ENCODE measurements around the gene TBPL1.

- TF ChIP-seq ZNF121 (CRISPR knock-in tag; IDR thresholded peaks at IDR 0.05) (no peak), CTCF (CRISPR knock-in tag; IDR thresholded peaks at IDR 0.05) (no peak), NFAT5 (CRISPR knock-in tag; IDR thresholded peaks at IDR 0.05) (no peak), ELF4 (CRISPR knock-in tag; IDR thresholded peaks at IDR 0.05; ENCODE audit: borderline replicate concordance) (no peak), ZNF136 (CRISPR knock-in tag; IDR thresholded peaks at IDR 0.05; ENCODE audit: low read depth) (no peak), ESRRA (CRISPR knock-in tag; IDR thresholded peaks at IDR 0.05; ENCODE audit: low read depth) (no peak), POLR2A (IDR thresholded peaks at IDR 0.05; ENCODE audit: insufficient read depth in 1 of 2, low read depth in 2 of 2, low read length in 2 of 2) (no peak), E2F1 (CRISPR knock-in tag; IDR thresholded peaks at IDR 0.05) (no peak), ARID3A (IDR thresholded peaks at IDR 0.05; ENCODE audit: low read depth, low read length) (no peak), SAFB2 (CRISPR knock-in tag; IDR thresholded peaks at IDR 0.05; ENCODE audit: borderline replicate concordance, low read depth) (no peak)
Measured at GRCh38 chr6:133983099-133983939, 30.3 kb downstream of the TBPL1 start.
